ENCODE results near the gene RNF11.

DNA sequence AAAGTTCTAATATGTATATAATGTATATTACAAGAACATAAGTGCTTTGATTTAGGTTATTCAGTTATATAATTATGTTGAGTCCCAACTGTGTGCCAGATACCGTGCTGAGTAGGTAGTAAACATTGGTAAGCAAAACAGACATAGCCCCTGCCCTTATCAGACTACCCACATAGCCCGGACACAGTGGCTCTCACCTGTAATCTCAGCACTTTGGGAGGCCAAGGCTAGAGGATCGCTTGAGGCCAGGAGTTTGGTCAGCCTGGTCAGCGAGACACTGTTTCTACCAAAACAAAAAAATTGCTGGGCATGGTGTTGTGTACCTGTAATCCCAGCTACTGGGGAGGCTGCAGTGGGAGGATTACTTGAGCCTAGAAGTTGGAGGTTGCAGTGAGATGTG lies 30.7 kb downstream of the RNF11 start:
- TF ChIP-seq, protein P1, sequence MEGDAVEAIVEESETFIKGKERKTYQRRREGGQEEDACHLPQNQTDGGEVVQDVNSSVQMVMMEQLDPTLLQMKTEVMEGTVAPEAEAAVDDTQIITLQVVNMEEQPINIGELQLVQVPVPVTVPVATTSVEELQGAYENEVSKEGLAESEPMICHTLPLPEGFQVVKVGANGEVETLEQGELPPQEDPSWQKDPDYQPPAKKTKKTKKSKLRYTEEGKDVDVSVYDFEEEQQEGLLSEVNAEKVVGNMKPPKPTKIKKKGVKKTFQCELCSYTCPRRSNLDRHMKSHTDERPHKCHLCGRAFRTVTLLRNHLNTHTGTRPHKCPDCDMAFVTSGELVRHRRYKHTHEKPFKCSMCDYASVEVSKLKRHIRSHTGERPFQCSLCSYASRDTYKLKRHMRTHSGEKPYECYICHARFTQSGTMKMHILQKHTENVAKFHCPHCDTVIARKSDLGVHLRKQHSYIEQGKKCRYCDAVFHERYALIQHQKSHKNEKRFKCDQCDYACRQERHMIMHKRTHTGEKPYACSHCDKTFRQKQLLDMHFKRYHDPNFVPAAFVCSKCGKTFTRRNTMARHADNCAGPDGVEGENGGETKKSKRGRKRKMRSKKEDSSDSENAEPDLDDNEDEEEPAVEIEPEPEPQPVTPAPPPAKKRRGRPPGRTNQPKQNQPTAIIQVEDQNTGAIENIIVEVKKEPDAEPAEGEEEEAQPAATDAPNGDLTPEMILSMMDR (IDR thresholded peaks at IDR 0.05; ENCODE audit: borderline replicate concordance, extremely low read depth, low read length, poor library complexity, severe bottlenecking) = no peak
- TF ChIP-seq EZH2 (IDR thresholded peaks at IDR 0.05; ENCODE audit: borderline replicate concordance, low read depth, low read length, severe bottlenecking) = no peak

Measured in DND-41 (cell line).